ENCODE measurements around the gene TMEM248.

DNA sequence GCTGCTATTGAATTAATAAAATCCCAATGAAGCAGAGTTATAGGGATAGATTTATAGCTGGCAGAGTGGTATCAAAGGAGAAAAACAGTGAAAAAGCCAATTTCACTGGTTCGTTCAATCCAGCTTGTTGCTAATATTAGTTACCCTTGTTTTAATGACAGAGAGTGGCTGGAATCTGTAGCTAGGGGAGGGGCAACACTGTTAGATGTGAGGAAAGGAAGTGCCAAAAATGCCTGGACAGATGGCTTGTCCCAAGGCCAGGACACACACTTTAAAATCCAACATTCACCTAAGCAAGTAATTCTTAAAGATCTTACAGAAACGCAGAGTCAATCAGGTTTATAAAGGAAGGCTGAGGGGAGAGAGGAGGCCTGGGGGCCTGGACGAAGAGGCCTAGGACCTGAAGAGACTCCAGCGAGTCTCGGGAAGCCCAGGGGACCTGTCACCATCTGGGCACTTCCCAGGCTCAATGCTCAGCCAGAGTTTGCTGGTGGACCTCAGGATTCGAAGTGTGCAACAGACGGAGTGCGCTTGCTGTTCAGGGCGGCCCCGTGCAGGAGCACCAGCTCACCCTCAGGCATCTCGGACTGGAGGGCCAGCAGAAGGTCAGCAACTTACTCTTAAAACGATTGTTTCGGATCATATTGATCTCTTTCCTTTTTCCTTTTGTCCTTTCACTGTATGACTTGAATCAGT lies 36.7 kb downstream of the TMEM248 start:
- TF ChIP-seq SIN3B (IDR thresholded peaks at IDR 0.05; ENCODE audit: low read length) (no peak), SMARCC2 (IDR thresholded peaks at IDR 0.05) (no peak), NFIB (CRISPR knock-in tag; IDR thresholded peaks at IDR 0.05; ENCODE audit: borderline replicate concordance) (no peak), ARID2 (CRISPR knock-in tag; IDR thresholded peaks at IDR 0.05; ENCODE audit: borderline replicate concordance) (no peak), SCMH1 (CRISPR knock-in tag; IDR thresholded peaks at IDR 0.05; ENCODE audit: borderline replicate concordance) (no peak)
- TF ChIP-seq, protein P1, sequence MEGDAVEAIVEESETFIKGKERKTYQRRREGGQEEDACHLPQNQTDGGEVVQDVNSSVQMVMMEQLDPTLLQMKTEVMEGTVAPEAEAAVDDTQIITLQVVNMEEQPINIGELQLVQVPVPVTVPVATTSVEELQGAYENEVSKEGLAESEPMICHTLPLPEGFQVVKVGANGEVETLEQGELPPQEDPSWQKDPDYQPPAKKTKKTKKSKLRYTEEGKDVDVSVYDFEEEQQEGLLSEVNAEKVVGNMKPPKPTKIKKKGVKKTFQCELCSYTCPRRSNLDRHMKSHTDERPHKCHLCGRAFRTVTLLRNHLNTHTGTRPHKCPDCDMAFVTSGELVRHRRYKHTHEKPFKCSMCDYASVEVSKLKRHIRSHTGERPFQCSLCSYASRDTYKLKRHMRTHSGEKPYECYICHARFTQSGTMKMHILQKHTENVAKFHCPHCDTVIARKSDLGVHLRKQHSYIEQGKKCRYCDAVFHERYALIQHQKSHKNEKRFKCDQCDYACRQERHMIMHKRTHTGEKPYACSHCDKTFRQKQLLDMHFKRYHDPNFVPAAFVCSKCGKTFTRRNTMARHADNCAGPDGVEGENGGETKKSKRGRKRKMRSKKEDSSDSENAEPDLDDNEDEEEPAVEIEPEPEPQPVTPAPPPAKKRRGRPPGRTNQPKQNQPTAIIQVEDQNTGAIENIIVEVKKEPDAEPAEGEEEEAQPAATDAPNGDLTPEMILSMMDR (CRISPR knock-in tag; IDR thresholded peaks at IDR 0.05): no peak
